Cerebellar nuclear complex (tissue), 1 donor: ENCODE measurements around the gene ACP3.
"Not testable (repeated sequence)": the region's sequence is repeated elsewhere in the genome, so short reads cannot be mapped to it uniquely, and the experiment has no call there.

ENCODE experiments used
- DNase-seq, 2 experiments: peaks; one replicate each; lab custom pipeline; 2025; lab: John Stamatoyannopoulos, UW

ACP3 gene

GRCh38 chr3:132362329-132362728, 45.1 kb downstream of the ACP3 start:
- no peak for DNase-seq

- DNase-seq: no peak
Observed at GRCh38 chr3:132368515-132368914, 51.3 kb downstream of the ACP3 start.

- DNase-seq: no peak
Observed at GRCh38 chr3:132368962-132369361, 51.8 kb downstream of the ACP3 start.

- not testable (repeated sequence) for DNase-seq
Observed at GRCh38 chr3:132376945-132377354, 59.7 kb downstream of the ACP3 start.

GRCh38 chr3:132378048-132378762, 61.0 kb downstream of the ACP3 start:
- no peak for DNase-seq

GRCh38 chr3:132378846-132379245, 61.6 kb downstream of the ACP3 start:
- no peak for DNase-seq

GRCh38 chr3:132380920-132381319, 63.7 kb downstream of the ACP3 start:
- no peak for DNase-seq

- no peak for DNase-seq
Observed at GRCh38 chr3:132381348-132381944, 64.2 kb downstream of the ACP3 start.

- no peak for DNase-seq
Observed at GRCh38 chr3:132382267-132382666, 65.1 kb downstream of the ACP3 start.

- no peak for DNase-seq
Observed at GRCh38 chr3:132382688-132383194, 65.5 kb downstream of the ACP3 start.

- no peak for DNase-seq
Observed at GRCh38 chr3:132386259-132386658, 69.1 kb downstream of the ACP3 start.

GRCh38 chr3:132392675-132393074, 75.5 kb downstream of the ACP3 start:
- DNase-seq: not testable (repeated sequence)

GRCh38 chr3:132394320-132394719, 77.1 kb downstream of the ACP3 start:
- DNase-seq: no peak

- no peak for DNase-seq
Observed at GRCh38 chr3:132395126-132395525, 77.9 kb downstream of the ACP3 start.

GRCh38 chr3:132396255-132396654, 79.0 kb downstream of the ACP3 start:
- DNase-seq: no peak

GRCh38 chr3:132396776-132397175, 79.6 kb downstream of the ACP3 start:
- not testable (repeated sequence) for DNase-seq

GRCh38 chr3:132399054-132399929, 82.1 kb downstream of the ACP3 start:
- no peak for DNase-seq

- DNase-seq: no peak
Observed at GRCh38 chr3:132401255-132401654, 84.0 kb downstream of the ACP3 start.

GRCh38 chr3:132404276-132404675, 87.1 kb downstream of the ACP3 start:
- DNase-seq: no peak

- DNase-seq: no peak
Observed at GRCh38 chr3:132405188-132405587, 88.0 kb downstream of the ACP3 start.

- no peak for DNase-seq
Observed at GRCh38 chr3:132405609-132406299, 88.5 kb downstream of the ACP3 start.

GRCh38 chr3:132406587-132406986, 89.4 kb downstream of the ACP3 start:
- no peak for DNase-seq
